KMS-11 (cell line): ENCODE data around the gene C14orf119.

Experiments used
- H2AFZ ChIP-seq: fragments of 200-600 bp; sonication (generic); 2 replicates; pipeline ENCODE4 v1.6.1; 2016; ENCODE audit warnings: antibody characterized with exemption, mixed run types, low read depth
- H3K27ac ChIP-seq: fragments of 200-600 bp; sonication (generic); 2 replicates; pipeline ENCODE4 v1.6.1; 2016; ENCODE audit warnings: mild to moderate bottlenecking, mixed run types
- H3K27me3 ChIP-seq: fragments of 200-600 bp; sonication (generic); 2 replicates; pipeline ENCODE4 v1.6.1; 2017; ENCODE audit warnings: mild to moderate bottlenecking, low read depth, mixed run types, moderate library complexity; ENCODE audit not compliant: insufficient read depth
- H3K36me3 ChIP-seq: fragments of 200-600 bp; sonication (generic); 2 replicates; pipeline ENCODE4 v1.6.1; 2017; ENCODE audit warnings: mild to moderate bottlenecking, mixed run types; ENCODE audit not compliant: insufficient read depth
- H3K4me1 ChIP-seq: fragments of 200-600 bp; sonication (generic); 2 replicates; pipeline ENCODE4 v1.6.1; 2016; ENCODE audit warnings: mild to moderate bottlenecking, low read depth, mixed run types; ENCODE audit not compliant: poor library complexity, severe bottlenecking
- H3K4me2 ChIP-seq: fragments of 200-600 bp; sonication (generic); 2 replicates; pipeline ENCODE4 v1.7.0; 2016; ENCODE audit warnings: mild to moderate bottlenecking, mixed run types
- H3K4me3 ChIP-seq: fragments of 200-600 bp; sonication (generic); IDR thresholded peaks from 2 replicates; pipeline ENCODE4 v1.6.1; 2017; ENCODE audit warnings: low read depth, low read length, mixed read lengths; ENCODE audit not compliant: insufficient read depth
- H3K79me2 ChIP-seq: fragments of 200-600 bp; sonication (generic); 2 replicates; pipeline ENCODE4 v1.6.1; 2016; ENCODE audit warnings: low read depth, mixed run types; ENCODE audit not compliant: insufficient read depth
- H3K9ac ChIP-seq: fragments of 200-600 bp; sonication (generic); 2 replicates; pipeline ENCODE4 v1.6.1; 2016; ENCODE audit warnings: mild to moderate bottlenecking, mixed run types
- H4K20me1 ChIP-seq: fragments of 200-600 bp; sonication (generic); 2 replicates; pipeline ENCODE4 v1.6.1; 2016; ENCODE audit warnings: mild to moderate bottlenecking, mixed run types; ENCODE audit not compliant: insufficient read depth
- TF ChIP-seq, protein P1 (sequence below): fragments of 200-600 bp; sonication (generic); conservative IDR thresholded peaks from 2 replicates; pipeline ENCODE4 v1.6.1; 2017; ENCODE audit warnings: low read depth, mild to moderate bottlenecking, antibody characterized with exemption, low read length, moderate library complexity, mixed read lengths

C14orf119 gene

DNA sequence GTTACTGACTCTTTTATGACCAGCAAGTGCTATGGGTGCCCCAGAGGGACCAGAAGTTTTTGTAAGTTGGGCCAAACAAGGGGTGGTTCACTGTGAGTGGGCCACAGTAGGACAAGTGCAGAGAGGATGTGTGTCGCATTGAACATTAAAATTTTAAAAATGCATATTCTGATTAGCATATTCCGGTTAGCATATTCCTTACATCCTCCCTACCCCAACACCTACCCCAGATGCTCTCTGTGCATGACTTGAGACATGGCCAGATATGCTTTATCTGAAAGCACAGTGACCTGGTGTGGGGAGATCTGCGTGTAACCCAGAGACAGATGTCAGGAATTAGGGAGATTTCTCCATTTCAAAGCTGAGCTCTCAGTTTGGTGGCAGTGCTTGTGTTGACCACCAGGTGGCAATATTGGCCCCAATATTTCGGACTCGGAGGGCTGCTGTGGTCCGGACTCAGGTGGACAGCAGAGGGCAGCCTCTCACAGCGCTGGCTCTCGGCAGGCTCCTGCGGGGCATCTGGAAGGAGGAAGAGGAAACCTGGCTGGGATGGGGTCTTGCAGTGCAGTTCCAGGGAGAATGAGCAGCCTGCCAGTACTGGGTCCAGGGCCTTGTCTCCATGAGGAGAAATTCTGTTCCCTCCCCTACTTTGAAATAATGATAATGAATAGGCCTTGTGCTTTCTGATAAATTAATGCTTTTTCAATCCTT, 25.4 kb downstream of the C14orf119 start:
- 0 out of 2 replicates have a peak overlapping the region, but pooled peaks have one; percentile 28 for H3K27ac ChIP-seq
- H3K4me3 ChIP-seq: no peak overlapping the region
- H3K4me1 ChIP-seq: peaks cover 14% of the 10 kb centered on the region
- peak overlapping the region; percentile 71 for H3K4me2 ChIP-seq
- H3K79me2 ChIP-seq: no peaks in the 10 kb centered on the region
- TF ChIP-seq, protein P1, sequence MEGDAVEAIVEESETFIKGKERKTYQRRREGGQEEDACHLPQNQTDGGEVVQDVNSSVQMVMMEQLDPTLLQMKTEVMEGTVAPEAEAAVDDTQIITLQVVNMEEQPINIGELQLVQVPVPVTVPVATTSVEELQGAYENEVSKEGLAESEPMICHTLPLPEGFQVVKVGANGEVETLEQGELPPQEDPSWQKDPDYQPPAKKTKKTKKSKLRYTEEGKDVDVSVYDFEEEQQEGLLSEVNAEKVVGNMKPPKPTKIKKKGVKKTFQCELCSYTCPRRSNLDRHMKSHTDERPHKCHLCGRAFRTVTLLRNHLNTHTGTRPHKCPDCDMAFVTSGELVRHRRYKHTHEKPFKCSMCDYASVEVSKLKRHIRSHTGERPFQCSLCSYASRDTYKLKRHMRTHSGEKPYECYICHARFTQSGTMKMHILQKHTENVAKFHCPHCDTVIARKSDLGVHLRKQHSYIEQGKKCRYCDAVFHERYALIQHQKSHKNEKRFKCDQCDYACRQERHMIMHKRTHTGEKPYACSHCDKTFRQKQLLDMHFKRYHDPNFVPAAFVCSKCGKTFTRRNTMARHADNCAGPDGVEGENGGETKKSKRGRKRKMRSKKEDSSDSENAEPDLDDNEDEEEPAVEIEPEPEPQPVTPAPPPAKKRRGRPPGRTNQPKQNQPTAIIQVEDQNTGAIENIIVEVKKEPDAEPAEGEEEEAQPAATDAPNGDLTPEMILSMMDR: peak; percentile 95
- no peaks in the 10 kb centered on the region for H3K27me3 ChIP-seq
- H3K9ac ChIP-seq: no peak overlapping the region; the same call in 1 of the 2 replicates
- H3K36me3 ChIP-seq: no peaks in the 10 kb centered on the region
- H2AFZ ChIP-seq: peak overlapping the region; percentile 75
- no peaks in the 10 kb centered on the region for H4K20me1 ChIP-seq

DNA sequence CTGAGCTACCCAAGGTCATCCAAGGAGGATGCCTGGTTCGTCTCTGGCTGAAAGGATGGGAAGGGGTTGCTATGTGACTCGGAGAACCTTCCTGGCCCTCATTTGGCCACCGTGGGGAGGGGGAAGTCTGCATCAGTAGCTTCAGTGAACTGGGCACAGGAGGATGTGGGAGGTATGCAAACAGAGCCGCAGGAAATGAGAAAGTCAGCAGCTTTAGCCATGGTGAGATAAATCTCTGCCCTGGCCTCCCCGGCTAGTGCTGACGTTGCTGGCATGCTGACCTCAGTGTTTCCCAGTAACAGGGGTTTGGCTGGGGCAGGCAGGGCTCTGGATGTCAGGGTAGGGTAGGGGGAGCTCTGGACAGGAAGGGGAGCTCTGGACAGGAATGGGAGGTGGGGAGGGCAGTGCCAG, 26.1 kb downstream of the C14orf119 start:
- no peaks in the 10 kb centered on the region for H3K27me3 ChIP-seq
- TF ChIP-seq, protein P1: no peak
- no peak overlapping the region for H3K4me3 ChIP-seq
- H3K4me2 ChIP-seq: peak overlapping the region; percentile 71
- H2AFZ ChIP-seq: peak overlapping the region; percentile 75
- no peaks in the 10 kb centered on the region for H3K79me2 ChIP-seq
- no peaks in the 10 kb centered on the region for H4K20me1 ChIP-seq
- no peak overlapping the region; the same call in 1 of the 2 replicates for H3K9ac ChIP-seq
- H3K27ac ChIP-seq: peak overlapping the region; percentile 28; the same call in 1 of the 2 replicates
- H3K36me3 ChIP-seq: no peaks in the 10 kb centered on the region
- H3K4me1 ChIP-seq: peaks cover 14% of the 10 kb centered on the region

DNA sequence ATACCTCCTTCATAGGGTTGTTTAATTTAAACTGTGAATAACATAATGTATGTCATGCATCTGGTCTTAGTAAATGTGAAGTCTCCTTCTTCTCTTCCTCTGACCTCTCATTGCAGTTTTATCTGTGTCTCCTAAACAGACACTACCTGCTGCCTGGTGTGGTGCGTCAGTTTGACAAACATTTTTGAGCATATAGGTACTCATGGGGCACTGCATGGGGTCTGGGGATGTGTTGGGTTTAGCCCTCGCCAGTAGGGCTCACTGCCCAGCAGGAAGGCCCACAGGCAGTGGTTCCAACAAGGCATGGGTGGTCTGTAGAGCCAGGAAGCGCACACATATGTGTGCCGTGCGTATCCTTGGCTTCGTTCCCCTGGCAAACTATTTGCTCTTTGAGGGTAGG, 26.8 kb downstream of the C14orf119 start:
- no peak overlapping the region for H3K4me2 ChIP-seq
- no peaks in the 10 kb centered on the region for H4K20me1 ChIP-seq
- H3K4me1 ChIP-seq: peaks cover 14% of the 10 kb centered on the region
- TF ChIP-seq, protein P1: no peak
- H3K36me3 ChIP-seq: no peaks in the 10 kb centered on the region
- no peak overlapping the region for H3K4me3 ChIP-seq
- H3K27ac ChIP-seq: no peak overlapping the region
- no peaks in the 10 kb centered on the region for H3K27me3 ChIP-seq
- no peaks in the 10 kb centered on the region for H3K79me2 ChIP-seq
- no peak overlapping the region for H3K9ac ChIP-seq
- no peak overlapping the region for H2AFZ ChIP-seq

DNA sequence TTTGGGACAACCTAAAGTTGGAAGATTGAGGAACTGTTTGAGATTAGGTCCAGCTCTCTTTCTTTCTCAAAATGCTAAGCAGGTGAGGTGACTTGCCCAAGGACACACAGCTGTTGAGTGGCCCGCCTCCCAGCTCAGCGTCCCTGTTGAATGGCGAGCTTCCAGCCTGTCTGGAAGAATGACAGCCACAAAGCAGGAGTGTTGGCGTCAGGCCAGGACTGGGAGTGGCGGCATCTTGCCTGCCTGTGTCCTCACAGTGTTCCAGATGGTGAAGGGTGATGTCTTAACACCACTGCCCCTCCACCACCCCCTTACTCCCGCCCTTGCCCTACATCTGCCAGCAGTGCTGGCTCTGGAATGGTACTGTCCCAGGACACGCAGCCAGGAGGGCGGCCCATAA, 28.1 kb downstream of the C14orf119 start:
- H3K79me2 ChIP-seq: no peaks in the 10 kb centered on the region
- TF ChIP-seq, protein P1: no peak
- H2AFZ ChIP-seq: no peak overlapping the region
- peaks cover 14% of the 10 kb centered on the region for H3K4me1 ChIP-seq
- no peak overlapping the region for H3K4me3 ChIP-seq
- no peaks in the 10 kb centered on the region for H3K36me3 ChIP-seq
- no peaks in the 10 kb centered on the region for H4K20me1 ChIP-seq
- H3K27ac ChIP-seq: no peak overlapping the region
- no peak overlapping the region for H3K4me2 ChIP-seq
- H3K9ac ChIP-seq: no peak overlapping the region
- H3K27me3 ChIP-seq: no peaks in the 10 kb centered on the region
